Glutamatergic neuron (in vitro differentiated cells): ENCODE measurements around the gene RIPPLY3. TPM values are rescaled to one million over a fixed set of nuclear protein-coding genes. Genes with fewer than 3 reads are reported as not detected.
"Not testable (repeated sequence)": the region's sequence is repeated elsewhere in the genome, so short reads cannot be mapped to it uniquely, and the experiment has no call there.

Experiments used
- DNase-seq: peaks from one replicate; pipeline ENCODE4 v3.0.0; 2022
- H3K27ac Mint-ChIP-seq: one replicate; pipeline ENCODE4 v1.8.0; 2020; ENCODE audit warnings: mild to moderate bottlenecking, mixed read lengths, inconsistent platforms; ENCODE audit not compliant: unreplicated experiment
- H3K27me3 Mint-ChIP-seq: one replicate; pipeline ENCODE4 v1.8.0; 2020; ENCODE audit warnings: mild to moderate bottlenecking, moderate library complexity, mixed read lengths, inconsistent platforms; ENCODE audit not compliant: unreplicated experiment
- H3K36me3 Mint-ChIP-seq: one replicate; pipeline ENCODE4 v1.8.0; 2020; ENCODE audit warnings: mild to moderate bottlenecking, mixed read lengths, inconsistent platforms; ENCODE audit not compliant: unreplicated experiment
- H3K4me1 Mint-ChIP-seq: one replicate; pipeline ENCODE4 v1.8.0; 2020; ENCODE audit warnings: mild to moderate bottlenecking, low read depth, mixed read lengths, inconsistent platforms; ENCODE audit not compliant: unreplicated experiment
- H3K4me3 Mint-ChIP-seq: one replicate; pipeline ENCODE4 v1.8.0; 2020; ENCODE audit warnings: mild to moderate bottlenecking, mixed read lengths, inconsistent platforms; ENCODE audit not compliant: unreplicated experiment
- H3K9me3 Mint-ChIP-seq: one replicate; pipeline ENCODE4 v1.8.0; 2020; ENCODE audit warnings: mild to moderate bottlenecking, moderate library complexity, mixed read lengths, inconsistent platforms; ENCODE audit not compliant: unreplicated experiment
- total RNA-seq: library from RNA; stranded (reverse); fragmentation: NEBNext Ultra II Directional; extraction: Animal tissue kit (Norgen Biotek cat#: 25700); gene quantifications from one replicate; pipeline ENCODE4 v1.2.1, GENCODE V29; 2021; ENCODE audit not compliant: unreplicated experiment
- TF ChIP-seq, protein P1 (sequence below): fragments of 200-600 bp; sonication (generic); IDR thresholded peaks from one replicate; pipeline ENCODE4 v1.5.0; 2021; ENCODE audit not compliant: partially characterized antibody, unreplicated experiment

The RIPPLY3 gene
- total RNA-seq, 1 donor from 2014 or later = not detected

DNA sequence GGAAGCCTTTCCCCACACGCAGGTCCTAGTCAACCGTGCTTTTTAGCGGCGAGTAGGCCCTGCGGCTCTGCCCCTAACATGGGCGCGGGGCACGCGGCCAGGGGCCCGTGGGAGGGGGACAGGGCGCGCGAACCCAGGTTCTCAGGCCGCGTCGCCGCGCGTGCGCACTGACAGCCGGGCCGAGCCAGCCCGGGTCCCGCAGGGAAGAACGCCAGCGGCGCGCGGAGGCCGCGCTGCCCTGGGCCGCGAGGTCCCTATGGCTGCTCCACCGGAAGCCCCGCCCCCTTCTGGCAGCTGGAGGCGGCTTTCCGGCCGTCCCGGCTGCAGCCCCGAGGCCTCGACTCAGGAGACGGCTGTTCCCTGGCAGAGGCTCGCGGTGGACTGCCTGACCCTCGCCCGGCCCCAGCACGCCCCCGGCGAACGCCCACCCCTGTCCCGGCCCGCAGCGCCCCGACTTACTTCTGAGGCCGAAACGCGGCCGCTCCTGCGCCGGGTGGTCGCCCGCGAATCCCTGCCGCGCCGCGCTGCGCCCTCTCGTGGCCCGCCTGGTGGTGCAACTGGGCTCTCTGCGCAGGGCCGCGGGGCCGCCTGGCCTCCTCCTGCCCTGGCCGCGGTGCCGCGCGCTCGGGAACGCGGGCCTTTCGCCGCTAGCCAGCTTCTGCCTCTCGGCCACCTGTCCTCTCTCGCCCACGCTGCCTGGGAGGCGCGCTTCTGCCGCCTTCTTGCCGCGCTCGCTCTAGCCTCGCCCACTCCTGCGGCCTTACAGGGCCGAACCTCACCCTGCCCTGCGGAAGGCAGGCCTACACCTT, 16.6 kb upstream of the RIPPLY3 start:
- Mint-ChIP-seq H3K4me1 (peaks cover 10% of the 10 kb centered on the region), H3K27ac (peak overlapping the region; percentile 95), H3K4me3 (peak overlapping the region; percentile 92), H3K27me3 (peaks cover 11% of the 10 kb centered on the region), H3K36me3 (peaks cover 5% of the 10 kb centered on the region), H3K9me3 (peaks cover 8% of the 10 kb centered on the region)
- peak; percentile 94 for DNase-seq
- TF ChIP-seq, protein P1, sequence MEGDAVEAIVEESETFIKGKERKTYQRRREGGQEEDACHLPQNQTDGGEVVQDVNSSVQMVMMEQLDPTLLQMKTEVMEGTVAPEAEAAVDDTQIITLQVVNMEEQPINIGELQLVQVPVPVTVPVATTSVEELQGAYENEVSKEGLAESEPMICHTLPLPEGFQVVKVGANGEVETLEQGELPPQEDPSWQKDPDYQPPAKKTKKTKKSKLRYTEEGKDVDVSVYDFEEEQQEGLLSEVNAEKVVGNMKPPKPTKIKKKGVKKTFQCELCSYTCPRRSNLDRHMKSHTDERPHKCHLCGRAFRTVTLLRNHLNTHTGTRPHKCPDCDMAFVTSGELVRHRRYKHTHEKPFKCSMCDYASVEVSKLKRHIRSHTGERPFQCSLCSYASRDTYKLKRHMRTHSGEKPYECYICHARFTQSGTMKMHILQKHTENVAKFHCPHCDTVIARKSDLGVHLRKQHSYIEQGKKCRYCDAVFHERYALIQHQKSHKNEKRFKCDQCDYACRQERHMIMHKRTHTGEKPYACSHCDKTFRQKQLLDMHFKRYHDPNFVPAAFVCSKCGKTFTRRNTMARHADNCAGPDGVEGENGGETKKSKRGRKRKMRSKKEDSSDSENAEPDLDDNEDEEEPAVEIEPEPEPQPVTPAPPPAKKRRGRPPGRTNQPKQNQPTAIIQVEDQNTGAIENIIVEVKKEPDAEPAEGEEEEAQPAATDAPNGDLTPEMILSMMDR = peak; percentile 87

DNA sequence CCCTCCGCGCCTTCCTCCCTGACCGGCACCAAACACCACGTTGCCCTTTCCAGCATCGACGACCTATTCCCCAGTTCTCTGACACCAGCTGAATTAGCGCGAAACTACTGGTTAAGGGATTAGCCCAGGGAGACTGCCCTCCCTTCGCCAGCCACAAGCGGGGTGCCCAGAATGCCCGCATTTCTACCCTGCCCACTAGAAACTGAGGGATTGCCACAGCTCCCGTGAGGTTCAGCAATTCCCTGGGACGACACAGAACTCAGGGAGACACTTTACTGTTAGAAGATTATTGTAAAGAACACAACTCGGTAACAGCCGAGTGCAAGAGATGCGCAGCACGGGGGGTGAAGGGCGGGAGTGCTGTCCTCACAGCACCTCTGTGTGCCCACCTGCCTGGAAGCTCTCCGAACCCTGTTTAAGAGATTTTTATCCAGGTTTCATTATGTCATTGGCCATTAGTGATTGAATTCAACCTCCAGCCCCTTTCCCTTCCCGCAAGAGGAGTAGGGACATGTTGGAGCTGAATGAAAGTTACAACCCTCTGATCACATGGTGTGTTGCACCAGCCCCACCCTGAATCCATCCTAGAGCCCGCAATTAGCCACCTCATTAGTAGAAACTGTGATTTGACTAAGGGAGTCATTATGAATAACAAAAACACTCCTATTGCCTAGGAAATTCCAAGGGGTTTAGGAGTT, 15.8 kb upstream of the RIPPLY3 start:
- H3K9me3 Mint-ChIP-seq = peaks cover 8% of the 10 kb centered on the region
- DNase-seq = no peak
- H3K36me3 Mint-ChIP-seq = peaks cover 5% of the 10 kb centered on the region
- H3K27me3 Mint-ChIP-seq = peaks cover 11% of the 10 kb centered on the region
- TF ChIP-seq, protein P1 = no peak
- peaks cover 12% of the 10 kb centered on the region for H3K4me1 Mint-ChIP-seq
- peak overlapping the region; percentile 92 for H3K4me3 Mint-ChIP-seq
- H3K27ac Mint-ChIP-seq = peak overlapping the region; percentile 95

DNA sequence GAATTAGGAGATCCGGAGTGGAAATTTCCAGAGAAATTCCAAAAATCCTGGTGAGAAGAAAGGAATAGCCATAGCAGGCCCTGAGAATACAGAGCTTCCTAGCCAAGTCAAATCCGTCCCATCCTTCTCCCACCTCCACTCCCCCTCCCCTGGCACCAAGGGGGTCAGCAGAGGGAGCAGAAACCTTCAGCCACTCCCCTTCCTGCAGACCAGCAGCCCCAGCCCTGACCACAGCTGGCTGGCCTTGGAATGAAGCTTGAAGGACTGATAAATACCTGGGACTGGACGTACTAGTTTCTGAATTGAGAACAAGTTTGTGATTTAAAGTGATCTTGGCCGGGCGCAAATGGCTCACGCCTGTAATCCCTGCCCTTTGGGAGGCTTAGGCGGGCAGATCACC, 13.8 kb upstream of the RIPPLY3 start:
- Mint-ChIP-seq H3K4me1 (peaks cover 12% of the 10 kb centered on the region), H3K9me3 (peaks cover 6% of the 10 kb centered on the region), H3K27me3 (peaks cover 11% of the 10 kb centered on the region), H3K36me3 (no peaks in the 10 kb centered on the region), H3K27ac (no peak overlapping the region), H3K4me3 (no peak overlapping the region)
- TF ChIP-seq, protein P1 = no peak
- no peak for DNase-seq

DNA sequence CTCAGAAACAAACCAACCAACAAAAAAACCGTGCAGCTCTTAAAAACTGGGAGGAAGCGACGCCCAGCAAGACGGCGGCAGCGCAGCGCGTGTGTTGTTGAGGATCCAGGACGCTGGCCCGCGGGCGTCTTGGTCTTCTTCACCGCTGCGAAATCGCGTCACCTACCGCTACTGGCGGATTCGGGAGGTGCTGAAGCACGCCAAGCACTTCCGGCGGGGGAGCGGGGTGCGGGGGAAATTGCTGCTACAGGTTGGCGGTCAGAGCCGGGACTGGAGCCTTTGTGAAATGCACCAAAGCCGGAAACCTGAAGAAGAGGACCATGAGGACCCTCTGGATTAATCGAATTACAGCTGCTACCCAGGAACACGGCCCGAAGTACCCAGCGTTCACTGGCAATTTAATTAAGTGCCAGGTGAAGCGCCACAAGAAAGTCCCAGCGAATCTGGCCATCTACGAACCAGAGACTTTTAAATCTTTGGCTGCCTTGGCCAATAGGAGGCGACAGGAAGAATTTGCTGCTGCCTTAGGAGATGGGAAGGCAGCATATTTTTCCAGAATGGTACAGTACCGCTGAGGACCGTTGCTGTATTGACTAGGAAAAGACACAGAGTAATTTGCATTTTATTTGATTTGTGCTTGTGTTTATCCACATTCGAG, 11.9 kb upstream of the RIPPLY3 start:
- Mint-ChIP-seq H3K27ac (no peak overlapping the region), H3K36me3 (peaks cover 5% of the 10 kb centered on the region), H3K4me3 (peak overlapping the region; percentile 71), H3K9me3 (peaks cover 8% of the 10 kb centered on the region), H3K27me3 (peaks cover 13% of the 10 kb centered on the region), H3K4me1 (peaks cover 9% of the 10 kb centered on the region)
- TF ChIP-seq, protein P1 = no peak
- DNase-seq = no peak

DNA sequence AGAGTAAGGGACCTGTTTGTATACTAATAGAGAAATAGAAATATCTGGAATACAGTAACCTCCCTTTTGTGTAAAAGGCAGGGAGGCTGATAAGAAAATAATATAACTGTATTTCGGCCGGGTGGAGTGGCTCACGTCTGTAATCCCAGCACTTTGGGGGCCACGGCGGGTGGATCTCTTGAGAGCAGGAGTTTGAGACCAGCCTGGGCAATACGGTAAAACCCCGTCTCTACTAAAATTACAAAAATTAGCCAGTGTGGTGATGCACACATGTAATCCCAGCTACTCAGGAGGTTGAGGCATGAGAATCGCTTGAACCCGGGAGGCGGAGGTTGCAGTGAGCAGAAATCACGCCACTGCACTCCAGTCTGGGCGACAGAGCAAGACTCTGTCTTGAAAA, 11.2 kb upstream of the RIPPLY3 start:
- H3K4me1 Mint-ChIP-seq, H3K9me3 Mint-ChIP-seq, H3K4me3 Mint-ChIP-seq, DNase-seq, H3K36me3 Mint-ChIP-seq, H3K27ac Mint-ChIP-seq: not testable (repeated sequence)
- peaks cover 14% of the 10 kb centered on the region for H3K27me3 Mint-ChIP-seq
